ENCODE measurements around the gene TMEM125.

- no peak for TF ChIP-seq CTCF (IDR thresholded peaks at IDR 0.05; ENCODE audit: insufficient read depth, low read length, poor library complexity, severe bottlenecking)
- no peak for TF ChIP-seq EZH2phosphoT487 (conservative IDR thresholded peaks at IDR 0.05; ENCODE audit: low read length)
Measured at GRCh38 chr1:43276673-43277072, 6.9 kb downstream of the TMEM125 start.

All from SU-DHL-6 (cell line).